Measurements from ENCODE around the gene STIM2.
"Not testable (repeated sequence)": the region's sequence is repeated elsewhere in the genome, so short reads cannot be mapped to it uniquely, and the experiment has no call there.

Gene STIM2

DNA sequence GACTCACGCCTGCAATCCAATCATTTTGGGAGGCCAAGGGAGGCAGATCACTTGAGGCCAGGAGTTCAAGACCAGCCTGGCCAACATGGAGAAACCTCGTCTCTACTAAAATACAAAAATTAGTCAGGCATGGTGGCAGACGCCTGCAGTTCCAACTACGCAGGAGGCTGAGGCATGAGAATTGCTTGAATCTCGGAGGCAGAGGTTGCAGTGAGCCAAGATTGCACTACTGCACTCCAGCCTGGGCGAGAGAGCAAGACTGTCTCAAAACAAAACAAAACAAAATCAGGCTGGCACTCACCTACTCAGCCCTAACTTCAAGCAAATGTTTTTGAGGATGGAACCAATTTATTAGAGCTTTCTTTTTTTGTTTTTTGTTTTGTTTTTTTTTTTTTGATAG is 33.3 kb upstream of the STIM2 start:
- H3K79me1 ChIP-seq (ENCODE audit: low read length); H3K9me3 ChIP-seq (ENCODE audit: insufficient read depth, low read depth, low read length); H3K27me3 ChIP-seq (ENCODE audit: insufficient read depth, low read length); H3K18ac ChIP-seq (ENCODE audit: low read length); H3K4me3 ChIP-seq (ENCODE audit: low read depth, low read length); H4K91ac ChIP-seq (ENCODE audit: low read depth, low read length); H3K4ac ChIP-seq (ENCODE audit: low read depth, low read length); H4K8ac ChIP-seq (ENCODE audit: low read depth, low read length); H3K4me2 ChIP-seq (ENCODE audit: low read length); H3K36me3 ChIP-seq (ENCODE audit: control insufficient read depth in 1 of 2, insufficient read depth in 2 of 2, low read length in 2 of 2); H2BK12ac ChIP-seq (ENCODE audit: low read length); H3K4me1 ChIP-seq (ENCODE audit: control insufficient read depth in 1 of 2, insufficient read depth in 2 of 2, low read length in 2 of 2); H2AFZ ChIP-seq (ENCODE audit: insufficient read depth, low read length, poor library complexity); H4K12ac ChIP-seq (ENCODE audit: low read depth, low read length); H3K14ac ChIP-seq (ENCODE audit: low read length); H3K23ac ChIP-seq (ENCODE audit: low read length); H3K79me2 ChIP-seq (ENCODE audit: control insufficient read depth, insufficient read depth, low read length, poor library complexity); H2AK5ac ChIP-seq (ENCODE audit: low read length); H2BK5ac ChIP-seq (ENCODE audit: low read depth, low read length, poor library complexity); H3K9ac ChIP-seq (ENCODE audit: low read length); DNase-seq; H2BK120ac ChIP-seq (ENCODE audit: insufficient read depth, low read length, poor library complexity); H3K27ac ChIP-seq (ENCODE audit: low read depth, low read length): not testable (repeated sequence)
- whole genome bisulfite sequencing (ENCODE audit: extremely low coverage, insufficient coverage, insufficient read length) = no CpG with 5 or more reads among the region's 6 CpGs

DNA sequence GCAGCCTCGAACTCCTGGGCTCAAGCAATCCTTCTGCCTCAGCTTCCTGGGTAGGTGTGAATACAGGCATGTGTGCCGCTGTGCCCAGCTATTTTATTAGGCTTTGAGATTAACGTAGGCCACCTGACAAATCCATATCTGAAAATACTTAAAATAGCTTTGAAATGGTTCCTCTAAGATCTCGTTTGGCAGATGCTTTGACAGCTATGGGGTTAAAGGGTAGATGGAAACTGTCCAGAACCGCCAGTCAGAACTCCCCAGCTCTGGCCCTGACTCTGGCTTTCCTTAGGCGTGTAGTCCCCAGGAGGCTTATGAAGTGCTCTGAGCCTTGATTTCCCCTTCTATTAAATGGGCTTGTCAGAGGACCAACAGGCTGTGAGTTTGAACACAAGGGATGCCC is 32.8 kb upstream of the STIM2 start:
- H3K9me3 ChIP-seq (ENCODE audit: insufficient read depth, low read depth, low read length) = peaks cover under 1% of the 10 kb centered on the region
- no peaks in the 10 kb centered on the region for H3K36me3 ChIP-seq (ENCODE audit: control insufficient read depth in 1 of 2, insufficient read depth in 2 of 2, low read length in 2 of 2)
- no peak overlapping the region for H3K9ac ChIP-seq (ENCODE audit: low read length)
- no peak overlapping the region for H2BK5ac ChIP-seq (ENCODE audit: low read depth, low read length, poor library complexity)
- H3K79me2 ChIP-seq (ENCODE audit: control insufficient read depth, insufficient read depth, low read length, poor library complexity) = no peaks in the 10 kb centered on the region
- H3K4me1 ChIP-seq (ENCODE audit: control insufficient read depth in 1 of 2, insufficient read depth in 2 of 2, low read length in 2 of 2) = no peaks in the 10 kb centered on the region
- DNase-seq = no peak
- no peak overlapping the region for H3K23ac ChIP-seq (ENCODE audit: low read length)
- no peak overlapping the region for H3K4ac ChIP-seq (ENCODE audit: low read depth, low read length)
- no peak overlapping the region for H2AFZ ChIP-seq (ENCODE audit: insufficient read depth, low read length, poor library complexity)
- H3K18ac ChIP-seq (ENCODE audit: low read length) = no peak overlapping the region
- H4K12ac ChIP-seq (ENCODE audit: low read depth, low read length) = no peak overlapping the region
- H2AK5ac ChIP-seq (ENCODE audit: low read length) = no peak overlapping the region
- no peaks in the 10 kb centered on the region for H3K27me3 ChIP-seq (ENCODE audit: insufficient read depth, low read length)
- no peak overlapping the region for H3K4me3 ChIP-seq (ENCODE audit: low read depth, low read length)
- no CpG with 5 or more reads among the region's 6 CpGs for WGBS (ENCODE audit: extremely low coverage, insufficient coverage, insufficient read length)
- no peak overlapping the region for H3K14ac ChIP-seq (ENCODE audit: low read length)
- no peak overlapping the region for H3K4me2 ChIP-seq (ENCODE audit: low read length)
- no peak overlapping the region for H4K91ac ChIP-seq (ENCODE audit: low read depth, low read length)
- H2BK120ac ChIP-seq (ENCODE audit: insufficient read depth, low read length, poor library complexity) = no peak overlapping the region
- H3K79me1 ChIP-seq (ENCODE audit: low read length) = no peaks in the 10 kb centered on the region
- H4K8ac ChIP-seq (ENCODE audit: low read depth, low read length) = no peak overlapping the region
- no peak overlapping the region for H3K27ac ChIP-seq (ENCODE audit: low read depth, low read length)
- no peak overlapping the region for H2BK12ac ChIP-seq (ENCODE audit: low read length)

DNA sequence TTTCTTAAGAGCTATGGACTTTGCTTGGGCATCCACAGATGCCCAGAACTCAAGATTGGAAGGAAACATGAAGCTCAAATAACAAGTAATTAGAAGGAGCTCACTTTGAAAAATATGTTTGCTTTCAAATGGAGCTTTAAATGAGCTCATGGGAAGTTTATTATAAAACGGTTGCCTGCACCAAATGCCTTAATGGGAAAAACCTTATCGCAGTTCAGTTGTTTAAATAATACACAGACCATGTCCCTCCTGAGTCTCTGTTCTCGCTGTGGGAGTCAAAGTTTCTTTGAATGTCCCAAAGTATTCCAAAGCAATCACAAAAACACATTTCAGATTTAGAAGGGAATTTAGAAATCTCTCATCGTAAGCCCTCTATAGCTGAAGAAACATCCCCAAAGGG is 31.6 kb upstream of the STIM2 start:
- H2BK120ac ChIP-seq (ENCODE audit: insufficient read depth, low read length, poor library complexity) = no peak overlapping the region
- H3K36me3 ChIP-seq (ENCODE audit: control insufficient read depth in 1 of 2, insufficient read depth in 2 of 2, low read length in 2 of 2) = no peaks in the 10 kb centered on the region
- H4K12ac ChIP-seq (ENCODE audit: low read depth, low read length) = no peak overlapping the region
- H3K18ac ChIP-seq (ENCODE audit: low read length) = no peak overlapping the region
- H3K79me2 ChIP-seq (ENCODE audit: control insufficient read depth, insufficient read depth, low read length, poor library complexity) = no peaks in the 10 kb centered on the region
- H3K4ac ChIP-seq (ENCODE audit: low read depth, low read length) = no peak overlapping the region
- no peak overlapping the region for H3K23ac ChIP-seq (ENCODE audit: low read length)
- no peaks in the 10 kb centered on the region for H3K79me1 ChIP-seq (ENCODE audit: low read length)
- no peak overlapping the region for H3K14ac ChIP-seq (ENCODE audit: low read length)
- no peak overlapping the region for H3K9ac ChIP-seq (ENCODE audit: low read length)
- no peak overlapping the region for H2AFZ ChIP-seq (ENCODE audit: insufficient read depth, low read length, poor library complexity)
- no peaks in the 10 kb centered on the region for H3K4me1 ChIP-seq (ENCODE audit: control insufficient read depth in 1 of 2, insufficient read depth in 2 of 2, low read length in 2 of 2)
- no peaks in the 10 kb centered on the region for H3K9me3 ChIP-seq (ENCODE audit: insufficient read depth, low read depth, low read length)
- no peaks in the 10 kb centered on the region for H3K27me3 ChIP-seq (ENCODE audit: insufficient read depth, low read length)
- no peak overlapping the region for H2BK12ac ChIP-seq (ENCODE audit: low read length)
- no peak overlapping the region for H4K8ac ChIP-seq (ENCODE audit: low read depth, low read length)
- no peak overlapping the region for H2BK5ac ChIP-seq (ENCODE audit: low read depth, low read length, poor library complexity)
- no CpG with 5 or more reads among the region's 4 CpGs for WGBS (ENCODE audit: extremely low coverage, insufficient coverage, insufficient read length)
- H2AK5ac ChIP-seq (ENCODE audit: low read length) = no peak overlapping the region
- no peak overlapping the region for H3K4me3 ChIP-seq (ENCODE audit: low read depth, low read length)
- H4K91ac ChIP-seq (ENCODE audit: low read depth, low read length) = no peak overlapping the region
- DNase-seq = no peak
- no peak overlapping the region for H3K4me2 ChIP-seq (ENCODE audit: low read length)
- no peak overlapping the region for H3K27ac ChIP-seq (ENCODE audit: low read depth, low read length)

DNA sequence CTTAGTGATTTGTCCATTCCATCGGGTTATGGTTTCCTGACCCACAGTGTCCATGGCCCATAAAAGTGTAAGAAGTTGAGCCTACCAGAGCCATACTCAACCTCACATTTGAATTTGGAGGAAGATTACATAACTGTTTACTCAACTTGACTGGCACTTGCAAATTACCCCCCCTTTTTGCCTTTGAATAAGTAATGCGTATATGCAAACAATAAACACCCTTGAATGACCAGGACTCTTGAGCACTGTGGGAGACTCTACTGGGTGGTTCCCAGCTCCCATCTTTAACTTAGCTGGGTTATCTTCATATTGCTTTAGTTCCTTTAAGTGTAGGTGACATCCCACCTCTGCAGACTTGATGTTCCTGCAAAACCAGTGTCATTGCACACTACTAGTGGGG is 30.6 kb upstream of the STIM2 start:
- H3K14ac ChIP-seq (ENCODE audit: low read length) = no peak overlapping the region
- H3K4ac ChIP-seq (ENCODE audit: low read depth, low read length) = no peak overlapping the region
- H2BK5ac ChIP-seq (ENCODE audit: low read depth, low read length, poor library complexity) = no peak overlapping the region
- no peak overlapping the region for H2BK120ac ChIP-seq (ENCODE audit: insufficient read depth, low read length, poor library complexity)
- no peak overlapping the region for H3K18ac ChIP-seq (ENCODE audit: low read length)
- H3K4me2 ChIP-seq (ENCODE audit: low read length) = no peak overlapping the region
- no peaks in the 10 kb centered on the region for H3K79me1 ChIP-seq (ENCODE audit: low read length)
- no peak overlapping the region for H3K9ac ChIP-seq (ENCODE audit: low read length)
- no CpG with 5 or more reads among the region's 2 CpGs for WGBS (ENCODE audit: extremely low coverage, insufficient coverage, insufficient read length)
- DNase-seq = no peak
- no peak overlapping the region for H3K27ac ChIP-seq (ENCODE audit: low read depth, low read length)
- H4K12ac ChIP-seq (ENCODE audit: low read depth, low read length) = no peak overlapping the region
- H3K27me3 ChIP-seq (ENCODE audit: insufficient read depth, low read length) = no peaks in the 10 kb centered on the region
- H3K36me3 ChIP-seq (ENCODE audit: control insufficient read depth in 1 of 2, insufficient read depth in 2 of 2, low read length in 2 of 2) = no peaks in the 10 kb centered on the region
- no peak overlapping the region for H2AK5ac ChIP-seq (ENCODE audit: low read length)
- H3K4me3 ChIP-seq (ENCODE audit: low read depth, low read length) = no peak overlapping the region
- H3K4me1 ChIP-seq (ENCODE audit: control insufficient read depth in 1 of 2, insufficient read depth in 2 of 2, low read length in 2 of 2) = no peaks in the 10 kb centered on the region
- no peak overlapping the region for H3K23ac ChIP-seq (ENCODE audit: low read length)
- H4K91ac ChIP-seq (ENCODE audit: low read depth, low read length) = no peak overlapping the region
- no peak overlapping the region for H2AFZ ChIP-seq (ENCODE audit: insufficient read depth, low read length, poor library complexity)
- no peaks in the 10 kb centered on the region for H3K79me2 ChIP-seq (ENCODE audit: control insufficient read depth, insufficient read depth, low read length, poor library complexity)
- no peaks in the 10 kb centered on the region for H3K9me3 ChIP-seq (ENCODE audit: insufficient read depth, low read depth, low read length)
- H2BK12ac ChIP-seq (ENCODE audit: low read length) = no peak overlapping the region
- H4K8ac ChIP-seq (ENCODE audit: low read depth, low read length) = no peak overlapping the region
